ENCODE results near the gene LRP1. TPM values are rescaled to one million over a fixed set of nuclear protein-coding genes. Genes with fewer than 3 reads are reported as not detected.

LRP1 gene
- under 1 TPM; 0.33 to 0.85 TPM for total RNA-seq

DNA sequence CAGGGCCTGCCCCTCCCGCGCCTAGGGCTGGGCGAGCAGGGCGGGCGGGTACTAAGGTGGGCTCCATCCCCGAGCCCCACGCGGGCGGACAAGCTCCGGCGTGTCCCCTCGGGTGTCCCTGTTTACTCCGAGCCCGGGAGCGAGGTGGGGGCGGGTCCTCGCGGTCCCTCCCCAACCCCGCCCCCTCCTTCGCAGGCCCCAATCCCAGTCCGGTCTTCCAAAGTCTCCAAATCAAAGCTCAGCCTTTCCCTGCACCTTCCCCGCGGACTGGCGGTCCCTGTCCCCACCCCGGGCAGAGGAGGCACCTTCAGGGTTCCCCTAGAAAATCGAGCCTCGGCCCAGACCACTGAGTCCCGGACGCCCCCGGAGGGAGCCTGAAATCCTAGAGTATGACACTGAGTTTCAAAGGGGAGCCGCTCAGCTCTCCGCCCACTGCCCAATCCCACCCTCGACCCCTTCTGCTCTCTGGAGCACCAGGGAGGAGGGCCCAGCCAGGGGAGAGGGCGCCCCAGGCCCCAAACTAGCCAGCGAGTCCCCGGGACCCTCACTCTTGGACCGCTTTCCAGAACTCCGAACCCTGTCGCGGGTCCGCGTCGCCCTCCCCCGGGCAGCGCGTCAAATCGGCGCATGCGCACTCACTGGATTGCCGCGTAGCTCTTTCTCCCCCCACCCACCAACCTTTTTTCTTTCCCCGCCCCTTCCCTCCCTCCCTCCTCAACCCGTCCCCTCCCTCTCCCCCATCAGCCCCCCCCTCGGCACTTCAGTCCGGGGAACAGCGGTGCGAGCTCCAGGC, at the start of gene LRP1:
Gene LRP1 (plus strand): TSS at position 758 of the 793 bp plus-strand sequence. CDS start 482 bp downstream, outside the sequence.
- Mint-ChIP-seq H3K4me1 (peaks cover 4% of the 10 kb centered on the region), H3K27ac (no peak within 1 kb of the TSS), H3K4me3 (peak within 1 kb of the TSS; percentile 64), H3K36me3 (peaks cover 5% of the 10 kb centered on the region), H3K9me3 (ENCODE audit: low read depth) (peaks cover 8% of the 10 kb centered on the region), H3K27me3 (peaks cover 63% of the 10 kb centered on the region)
- CTCF ChIA-PET, result interaction anchor here (0.7 to 7.8 kb wide), 10 partner anchors 17 to 160 kb away, joined by 3 to 88 read pairs (median 6); partner anchors contain the start of gene STAT6
- ATAC-seq, result peak; percentile 59
- DNase-seq, result peak; percentile 69

DNA sequence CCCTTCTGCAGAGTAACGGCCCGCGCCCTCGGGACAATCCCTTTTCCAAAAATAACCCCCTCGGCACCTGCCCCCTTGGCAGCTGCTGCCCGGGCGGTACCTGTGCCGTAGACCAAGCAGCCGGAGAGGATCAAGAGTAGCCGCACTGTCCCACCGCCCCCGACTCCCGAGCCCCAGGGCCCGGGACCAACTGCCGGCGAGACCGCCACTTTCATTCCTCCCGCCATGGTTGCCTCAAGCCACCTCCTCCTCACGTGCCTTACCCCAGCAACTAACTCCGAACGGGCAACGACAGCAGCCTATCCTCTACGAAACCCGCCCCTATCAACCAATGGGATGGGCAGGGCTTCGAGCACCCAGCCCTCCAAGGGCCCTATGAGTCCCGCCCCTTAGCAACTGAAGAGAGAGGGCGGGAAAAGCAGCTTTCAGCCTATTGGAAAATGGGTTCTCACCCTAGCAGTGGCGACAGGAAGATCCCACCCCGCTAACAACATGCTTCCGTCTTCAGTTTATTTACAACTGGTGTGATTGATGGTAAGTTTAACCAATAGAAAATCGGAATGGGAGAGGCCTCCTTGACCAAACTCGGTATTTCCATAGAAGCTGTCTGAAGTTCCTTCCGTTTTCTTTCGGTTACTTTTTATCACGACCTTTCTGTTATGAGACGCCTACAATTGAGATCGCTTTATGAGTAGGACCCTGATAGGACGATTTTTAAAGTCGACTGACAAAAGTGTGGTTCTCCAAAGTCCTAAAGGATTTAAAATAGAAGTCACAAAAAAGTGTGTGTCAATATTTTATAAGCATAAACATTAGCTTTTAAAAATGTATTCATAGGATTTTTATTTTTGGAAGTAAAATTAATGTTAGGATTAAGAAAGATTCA, 49.5 kb upstream of the LRP1 start, which contains the start of gene NEMP1:
Gene NEMP1 (minus strand): TSS at position 273 of the 886 bp plus-strand sequence. CDS start 46 bp downstream, at position 227.
- peak within 1 kb of the TSS; percentile 92 for H3K4me3 Mint-ChIP-seq
- H3K27ac Mint-ChIP-seq, result peak within 1 kb of the TSS; percentile 100
- H3K36me3 Mint-ChIP-seq, result peaks cover 9% of the 10 kb centered on the region
- no peaks in the 10 kb centered on the region for H3K27me3 Mint-ChIP-seq
- no peaks in the 10 kb centered on the region for H3K9me3 Mint-ChIP-seq (ENCODE audit: low read depth)
- H3K4me1 Mint-ChIP-seq, result peaks cover 29% of the 10 kb centered on the region
- CTCF ChIA-PET, result interaction anchor here (0.8 to 14.1 kb wide), 19 partner anchors 9 to 374 kb away, joined by 3 to 263 read pairs (median 4); partner anchors contain the start of genes NAB2 and STAT6
- ATAC-seq, result peak; percentile 96
- DNase-seq, result peak; percentile 99

DNA sequence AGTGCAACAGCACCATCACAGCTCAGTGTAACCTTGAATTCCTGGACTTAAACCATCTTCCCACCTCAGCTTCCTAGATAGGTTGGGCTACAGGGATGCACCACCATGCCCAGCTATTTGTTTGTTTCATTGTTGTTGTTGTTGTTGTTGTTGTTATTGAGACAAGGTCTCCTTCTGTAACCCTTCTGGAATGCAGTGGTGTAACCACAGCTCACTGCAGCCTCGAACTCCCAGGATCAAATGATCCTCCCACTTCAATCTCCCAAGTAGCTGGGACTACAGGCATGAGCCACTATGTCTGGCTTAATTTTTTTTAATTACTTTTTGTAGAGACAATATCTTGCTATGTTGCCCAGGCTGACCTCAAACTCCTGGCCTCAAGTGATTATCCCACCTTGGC, 48.5 kb upstream of the LRP1 start:
- ATAC-seq (no peak), DNase-seq (no peak)
- Mint-ChIP-seq H3K36me3 (peaks cover 7% of the 10 kb centered on the region), H3K27me3 (no peaks in the 10 kb centered on the region), H3K4me3 (peak overlapping the region; percentile 92), H3K4me1 (peaks cover 24% of the 10 kb centered on the region), H3K9me3 (ENCODE audit: low read depth) (no peaks in the 10 kb centered on the region), H3K27ac (peak overlapping the region; percentile 100)
- CTCF ChIA-PET, result interaction anchor here (1.0 to 14.1 kb wide), 12 partner anchors 8 to 373 kb away, joined by 3 to 263 read pairs (median 6); partner anchors contain the start of genes NAB2 and STAT6

DNA sequence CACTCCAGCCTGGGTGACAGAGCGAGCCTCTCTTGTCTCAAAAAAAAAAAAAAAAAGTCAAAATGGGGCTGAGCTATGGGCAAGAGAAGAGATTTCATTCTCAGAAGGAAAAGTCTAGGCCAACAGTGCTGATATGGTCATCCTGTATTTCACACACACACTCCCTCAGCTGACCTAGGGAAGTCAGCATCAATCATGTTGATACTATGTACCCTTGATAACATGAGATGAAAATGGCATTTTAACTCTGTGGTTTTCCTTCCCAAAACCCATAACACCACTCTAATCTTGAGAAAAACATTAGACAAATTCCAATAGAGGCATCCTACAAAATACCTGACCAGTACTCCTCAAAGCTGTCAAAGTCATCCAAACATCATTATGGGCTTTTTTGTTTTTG, 47.4 kb upstream of the LRP1 start:
- Mint-ChIP-seq H3K4me3 (no peak overlapping the region), H3K36me3 (peaks cover 7% of the 10 kb centered on the region), H3K27me3 (no peaks in the 10 kb centered on the region), H3K27ac (peak overlapping the region; percentile 3), H3K4me1 (peaks cover 32% of the 10 kb centered on the region), H3K9me3 (ENCODE audit: low read depth) (no peaks in the 10 kb centered on the region)
- ATAC-seq, result no peak
- DNase-seq, result no peak
- CTCF ChIA-PET, result interaction anchor here (0.8 to 14.1 kb wide), 5 partner anchors 9 to 44 kb away, joined by 3 to 263 read pairs (median 4); partner anchors contain the start of gene STAT6

DNA sequence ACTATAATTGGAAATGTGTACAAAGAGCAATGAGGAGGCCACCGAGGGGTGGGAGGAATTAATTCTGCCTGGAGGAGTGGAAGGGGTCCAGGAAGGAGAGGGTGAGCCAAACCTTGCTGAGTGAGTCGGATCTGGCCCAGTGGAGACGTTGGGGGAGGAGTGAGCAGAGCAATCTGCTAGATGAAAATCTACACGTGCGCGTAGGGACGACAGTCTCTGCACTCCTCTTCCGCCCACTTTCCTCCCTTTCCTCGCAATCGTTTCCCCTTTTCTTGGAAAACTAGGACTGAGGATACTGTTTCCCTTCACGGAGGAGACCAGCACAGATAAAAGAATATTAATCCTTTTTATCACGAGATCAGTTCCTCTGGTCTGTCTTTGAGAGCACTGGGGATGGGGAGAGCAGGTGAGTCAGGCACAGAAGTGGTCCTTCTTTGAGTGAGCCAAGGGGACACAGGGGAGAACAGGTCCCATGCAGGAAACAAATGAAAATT, 42.2 kb upstream of the LRP1 start:
- no peaks in the 10 kb centered on the region for H3K27me3 Mint-ChIP-seq
- DNase-seq (no peak), ATAC-seq (no peak)
- H3K4me3 Mint-ChIP-seq, result peak overlapping the region; percentile 81
- peak overlapping the region; percentile 91 for H3K27ac Mint-ChIP-seq
- CTCF ChIA-PET, result interaction anchor here (2.3 to 16.0 kb wide), 4 partner anchors 7 to 78 kb away, joined by 8 to 202 read pairs (median 52); partner anchors contain the start of genes NEMP1 and STAT6
- peaks cover 42% of the 10 kb centered on the region for H3K4me1 Mint-ChIP-seq
- no peaks in the 10 kb centered on the region for H3K9me3 Mint-ChIP-seq (ENCODE audit: low read depth)
- H3K36me3 Mint-ChIP-seq, result no peaks in the 10 kb centered on the region

DNA sequence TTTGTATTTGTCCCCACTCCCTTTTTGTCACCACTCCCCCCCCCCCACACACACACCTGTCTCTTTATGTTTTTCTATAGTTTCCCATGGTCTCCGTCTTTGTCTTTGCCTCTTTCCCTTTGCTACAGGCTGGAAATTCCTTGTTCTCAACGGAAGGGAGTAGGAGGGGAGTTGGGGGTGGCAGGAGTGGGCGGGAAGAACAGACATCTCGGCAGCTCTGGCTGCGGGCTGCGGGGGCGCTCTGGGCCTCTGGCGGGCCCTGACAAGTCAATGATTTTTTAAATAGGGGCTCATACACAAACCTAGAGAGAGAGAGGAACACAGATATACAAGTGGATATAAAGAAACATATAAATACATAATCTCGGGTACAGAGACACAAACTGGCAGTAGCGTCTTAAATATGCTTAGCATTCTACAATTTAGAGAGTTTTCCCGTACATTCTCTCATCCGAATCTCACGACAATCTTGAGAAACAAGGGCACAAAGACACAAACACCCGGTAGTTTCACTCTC, 41.7 kb upstream of the LRP1 start:
- no peaks in the 10 kb centered on the region for H3K27me3 Mint-ChIP-seq
- ATAC-seq (no peak), DNase-seq (peak; percentile 63)
- peak overlapping the region; percentile 91 for H3K27ac Mint-ChIP-seq
- no peaks in the 10 kb centered on the region for H3K36me3 Mint-ChIP-seq
- CTCF ChIA-PET, result interaction anchor here (1.7 to 16.0 kb wide), 5 partner anchors 8 to 79 kb away, joined by 4 to 202 read pairs (median 21); partner anchors contain the start of genes NEMP1 and STAT6
- no peaks in the 10 kb centered on the region for H3K9me3 Mint-ChIP-seq (ENCODE audit: low read depth)
- peak overlapping the region; percentile 81 for H3K4me3 Mint-ChIP-seq
- peaks cover 42% of the 10 kb centered on the region for H3K4me1 Mint-ChIP-seq

DNA sequence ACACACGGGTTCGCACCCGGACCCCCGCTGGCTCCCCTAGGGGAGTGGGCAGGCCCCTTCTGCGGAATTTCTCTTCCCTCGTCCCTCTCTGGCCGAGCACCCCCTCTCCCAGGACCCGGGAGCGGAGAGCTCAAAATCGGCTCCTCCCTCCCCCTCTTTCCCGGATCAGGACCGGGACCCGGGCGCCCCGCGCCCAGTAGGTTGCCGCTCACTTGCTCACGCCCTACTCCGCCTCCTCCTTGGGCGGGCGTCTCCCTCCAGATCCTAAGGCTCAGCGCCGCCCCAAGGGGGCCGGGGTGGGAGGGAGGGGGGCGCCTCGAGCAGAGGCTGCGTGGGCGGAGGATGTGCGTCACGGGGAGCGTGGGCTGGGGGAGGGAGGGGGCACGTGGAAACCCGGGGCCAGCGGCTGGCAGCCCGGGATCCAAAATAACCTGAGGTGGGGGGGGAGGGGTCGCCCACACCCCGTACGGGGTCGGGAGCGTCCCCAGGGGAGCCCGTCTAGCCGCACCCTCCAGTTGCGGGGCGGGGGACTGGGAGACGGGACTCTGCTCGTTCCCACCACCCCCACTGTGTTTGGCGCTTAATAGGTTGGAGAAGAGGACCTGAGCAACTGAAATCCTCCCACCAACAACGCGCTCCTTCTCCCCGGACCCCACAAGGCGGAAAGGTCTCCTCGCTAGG, 41.1 kb upstream of the LRP1 start:
- H3K36me3 Mint-ChIP-seq, result peaks cover 2% of the 10 kb centered on the region
- H3K4me3 Mint-ChIP-seq, result peak overlapping the region; percentile 81
- H3K27me3 Mint-ChIP-seq, result no peaks in the 10 kb centered on the region
- peak overlapping the region; percentile 91 for H3K27ac Mint-ChIP-seq
- peaks cover 46% of the 10 kb centered on the region for H3K4me1 Mint-ChIP-seq
- H3K9me3 Mint-ChIP-seq (ENCODE audit: low read depth), result no peaks in the 10 kb centered on the region
- ATAC-seq (peak; percentile 48), DNase-seq (peak; percentile 89)
- CTCF ChIA-PET, result interaction anchor here (1.6 to 16.0 kb wide), 6 partner anchors 8 to 79 kb away, joined by 4 to 202 read pairs (median 14); partner anchors contain the start of genes NEMP1 and STAT6

DNA sequence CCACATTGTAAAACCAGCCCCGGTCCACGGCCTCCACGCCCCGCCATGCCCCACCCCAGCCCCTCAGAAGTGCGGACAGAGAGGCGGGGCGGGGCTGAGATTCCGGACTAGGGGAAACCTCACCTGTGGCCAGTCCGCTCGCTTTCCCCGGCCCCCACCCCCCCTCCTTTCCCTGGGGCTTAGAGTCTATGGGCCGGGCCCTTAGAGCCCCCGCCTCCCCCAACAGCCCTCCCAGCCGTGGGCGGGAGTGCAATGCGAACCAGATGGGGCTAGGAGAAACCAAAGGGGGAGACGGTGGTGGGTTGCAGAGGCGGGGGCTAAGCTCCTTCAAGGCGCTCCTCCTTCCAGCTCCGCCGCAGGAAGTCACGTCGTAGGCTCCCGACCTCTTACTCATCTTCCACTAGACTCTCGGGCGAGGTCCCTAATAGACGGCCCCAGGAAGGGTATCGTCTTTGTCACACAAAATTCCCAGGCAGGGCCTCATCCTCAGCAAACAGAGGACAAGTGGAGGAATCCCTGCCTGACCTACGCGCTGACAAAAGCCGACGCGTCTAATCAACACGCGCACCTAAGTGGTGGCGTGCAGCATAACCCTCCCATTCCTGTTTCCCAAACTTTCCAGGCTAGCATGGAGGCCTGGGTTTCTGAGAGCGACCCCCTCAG, 40.5 kb upstream of the LRP1 start:
- peaks cover 51% of the 10 kb centered on the region for H3K4me1 Mint-ChIP-seq
- H3K9me3 Mint-ChIP-seq (ENCODE audit: low read depth), result no peaks in the 10 kb centered on the region
- H3K4me3 Mint-ChIP-seq, result peak overlapping the region; percentile 81
- H3K27ac Mint-ChIP-seq, result peak overlapping the region; percentile 88
- peak; percentile 88 for DNase-seq
- ATAC-seq, result peak; percentile 29
- H3K36me3 Mint-ChIP-seq, result peaks cover 2% of the 10 kb centered on the region
- no peaks in the 10 kb centered on the region for H3K27me3 Mint-ChIP-seq
- CTCF ChIA-PET, result interaction anchor here (1.6 to 16.0 kb wide), 6 partner anchors 9 to 80 kb away, joined by 4 to 202 read pairs (median 14); partner anchors contain the start of genes NEMP1 and STAT6

DNA sequence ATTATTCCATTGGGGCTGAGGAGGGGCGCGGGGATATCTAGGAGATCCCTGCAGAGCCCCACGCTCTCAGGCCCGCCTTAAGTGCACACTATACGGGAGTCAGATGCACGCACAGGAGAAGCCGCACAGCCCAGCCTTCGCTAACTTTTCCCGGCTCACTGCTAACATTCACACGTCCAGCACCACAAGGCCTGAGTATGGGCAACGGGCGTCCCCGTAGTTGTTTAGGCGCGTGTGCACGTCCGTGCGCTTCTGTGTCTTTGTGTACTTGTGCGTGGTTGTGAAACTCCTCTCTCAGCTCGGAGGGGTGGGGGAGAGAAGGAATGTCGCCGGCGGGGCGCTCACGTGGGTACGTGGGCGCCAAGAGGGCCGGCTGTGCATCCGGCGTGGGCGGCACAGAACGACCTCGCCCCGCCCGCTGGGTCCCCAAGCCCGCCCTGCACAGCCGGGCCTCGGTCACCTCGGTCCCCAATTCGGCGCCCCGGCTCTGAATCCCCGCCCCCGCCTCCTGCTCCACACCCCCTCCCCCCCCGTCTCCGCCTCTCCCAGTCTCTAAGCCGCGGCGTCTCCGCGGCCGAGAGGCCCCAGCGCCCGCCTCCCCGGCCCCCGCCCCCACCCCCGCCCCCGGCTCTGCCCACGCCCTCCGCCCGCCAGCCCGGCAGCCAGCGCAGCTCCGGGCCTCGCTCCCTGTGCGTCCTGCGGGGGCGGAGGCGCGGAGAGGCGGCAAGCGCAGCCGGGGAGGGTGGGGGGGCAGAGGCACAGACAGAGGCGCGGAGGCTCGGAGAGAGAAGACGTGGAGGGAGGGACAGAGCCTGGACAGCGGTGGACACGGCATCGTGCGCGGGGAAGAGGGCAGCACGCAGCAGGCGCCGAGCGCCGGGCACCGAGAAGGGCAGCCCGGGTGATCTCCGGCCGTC, 39.7 kb upstream of the LRP1 start, which contains the start of gene NAB2:
Gene NAB2 (plus strand): TSS at position 761 of the 917 bp plus-strand sequence. CDS start 158 bp downstream, outside the sequence.
- H3K36me3 Mint-ChIP-seq, result peaks cover 2% of the 10 kb centered on the region
- DNase-seq (peak; percentile 97), ATAC-seq (peak; percentile 80)
- CTCF ChIA-PET, result interaction anchor here (1.1 to 16.0 kb wide), 9 partner anchors 10 to 124 kb away, joined by 3 to 202 read pairs (median 8); partner anchors contain the start of genes NEMP1 and STAT6
- H3K27ac Mint-ChIP-seq, result peak within 1 kb of the TSS; percentile 88
- no peaks in the 10 kb centered on the region for H3K27me3 Mint-ChIP-seq
- peak within 1 kb of the TSS; percentile 84 for H3K4me3 Mint-ChIP-seq
- H3K9me3 Mint-ChIP-seq (ENCODE audit: low read depth), result no peaks in the 10 kb centered on the region
- H3K4me1 Mint-ChIP-seq, result peaks cover 57% of the 10 kb centered on the region

DNA sequence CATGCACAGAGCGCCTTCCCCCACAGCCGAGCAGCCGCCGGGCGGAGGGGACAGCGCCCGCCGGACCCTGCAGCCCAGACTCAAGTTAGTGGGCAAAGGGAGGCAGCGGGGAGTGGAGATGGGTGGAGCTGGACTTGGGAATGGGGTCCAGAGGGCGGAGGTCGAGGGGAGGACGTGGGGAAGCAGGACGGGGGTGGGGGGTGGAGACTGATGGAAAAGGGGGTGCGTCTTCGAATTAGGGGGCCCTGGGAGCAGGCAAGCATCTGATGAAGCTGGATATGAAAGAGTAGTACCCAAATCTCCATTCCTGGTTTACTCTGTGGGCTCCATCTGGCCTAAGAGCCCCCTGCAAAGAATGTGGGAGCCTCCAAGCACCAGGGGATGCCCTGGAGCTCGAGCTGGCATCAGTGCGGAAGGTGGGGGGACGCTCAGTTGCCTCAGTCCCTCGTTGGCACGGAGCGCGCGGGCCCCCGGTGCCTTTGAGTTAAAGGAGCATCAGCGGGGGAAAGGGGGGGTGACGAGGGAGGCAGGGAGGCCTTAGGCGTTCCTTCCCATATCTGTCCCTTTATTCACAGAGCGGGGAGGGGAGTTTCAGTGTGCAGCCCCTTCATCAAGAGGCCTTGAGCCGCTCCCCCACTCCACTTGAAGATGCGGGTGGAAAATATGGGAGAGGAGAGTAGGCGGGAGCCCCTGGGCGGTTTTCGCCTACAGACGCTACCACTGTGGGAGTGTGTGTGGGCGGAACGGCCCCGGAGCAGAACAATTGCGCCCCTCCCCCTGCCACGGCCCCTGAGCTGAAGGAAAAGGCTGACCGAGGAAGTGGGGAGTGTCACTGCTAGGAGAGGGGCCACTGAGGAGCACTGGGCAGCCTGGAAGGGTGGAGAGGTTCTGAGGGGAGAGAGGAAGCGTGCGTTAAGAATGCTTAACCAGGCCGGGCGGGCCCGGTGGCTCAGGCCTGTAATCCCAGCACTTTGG, 38.7 kb upstream of the LRP1 start:
- no peak for ATAC-seq
- peak overlapping the region; percentile 73 for H3K27ac Mint-ChIP-seq
- peak overlapping the region; percentile 84 for H3K4me3 Mint-ChIP-seq
- H3K36me3 Mint-ChIP-seq, result peaks cover 2% of the 10 kb centered on the region
- H3K4me1 Mint-ChIP-seq, result peaks cover 62% of the 10 kb centered on the region
- CTCF ChIA-PET, result interaction anchor here (0.7 to 16.0 kb wide), 9 partner anchors 9 to 125 kb away, joined by 3 to 202 read pairs (median 5); partner anchors contain the start of genes NEMP1 and STAT6
- H3K9me3 Mint-ChIP-seq (ENCODE audit: low read depth), result no peaks in the 10 kb centered on the region
- peak; percentile 72 for DNase-seq
- H3K27me3 Mint-ChIP-seq, result no peaks in the 10 kb centered on the region
